ENCODE data around the gene HARS1.
A peak's percentile ranks its signal among the peaks of the same experiment; 100 is the strongest.

The HARS1 gene

DNA sequence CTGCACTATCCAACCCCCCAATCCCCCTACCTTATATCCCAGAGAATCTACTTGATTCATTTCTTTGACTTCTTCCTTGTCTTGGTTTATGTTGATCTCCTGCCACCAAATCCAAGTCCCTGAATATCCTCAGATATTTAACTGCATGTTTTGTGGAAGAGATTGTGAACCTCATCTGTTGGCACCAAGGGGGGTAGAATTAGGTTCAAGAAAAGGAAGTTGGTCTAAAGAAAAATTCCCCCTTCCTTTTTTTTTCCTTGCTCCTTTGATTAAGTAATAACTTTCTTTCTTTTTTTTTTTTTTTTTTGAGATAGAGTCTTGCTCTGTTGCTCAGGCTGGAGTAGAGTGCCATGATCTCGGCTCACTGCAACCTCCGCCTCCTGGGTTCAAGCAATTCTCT, 57.7 kb downstream of the HARS1 start:
- TF ChIP-seq, protein P1, sequence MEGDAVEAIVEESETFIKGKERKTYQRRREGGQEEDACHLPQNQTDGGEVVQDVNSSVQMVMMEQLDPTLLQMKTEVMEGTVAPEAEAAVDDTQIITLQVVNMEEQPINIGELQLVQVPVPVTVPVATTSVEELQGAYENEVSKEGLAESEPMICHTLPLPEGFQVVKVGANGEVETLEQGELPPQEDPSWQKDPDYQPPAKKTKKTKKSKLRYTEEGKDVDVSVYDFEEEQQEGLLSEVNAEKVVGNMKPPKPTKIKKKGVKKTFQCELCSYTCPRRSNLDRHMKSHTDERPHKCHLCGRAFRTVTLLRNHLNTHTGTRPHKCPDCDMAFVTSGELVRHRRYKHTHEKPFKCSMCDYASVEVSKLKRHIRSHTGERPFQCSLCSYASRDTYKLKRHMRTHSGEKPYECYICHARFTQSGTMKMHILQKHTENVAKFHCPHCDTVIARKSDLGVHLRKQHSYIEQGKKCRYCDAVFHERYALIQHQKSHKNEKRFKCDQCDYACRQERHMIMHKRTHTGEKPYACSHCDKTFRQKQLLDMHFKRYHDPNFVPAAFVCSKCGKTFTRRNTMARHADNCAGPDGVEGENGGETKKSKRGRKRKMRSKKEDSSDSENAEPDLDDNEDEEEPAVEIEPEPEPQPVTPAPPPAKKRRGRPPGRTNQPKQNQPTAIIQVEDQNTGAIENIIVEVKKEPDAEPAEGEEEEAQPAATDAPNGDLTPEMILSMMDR (conservative IDR thresholded peaks at IDR 0.05; ENCODE audit: low read depth), result no peak
- ChIA-PET POLR2A (ENCODE audit: low non-redundant PET) (no interaction called here), CTCF (no interaction called here)
- H3K27ac ChIP-seq, result peak overlapping the region; percentile 60
- DNase-seq (ENCODE audit: low spot score), result no peak

DNA sequence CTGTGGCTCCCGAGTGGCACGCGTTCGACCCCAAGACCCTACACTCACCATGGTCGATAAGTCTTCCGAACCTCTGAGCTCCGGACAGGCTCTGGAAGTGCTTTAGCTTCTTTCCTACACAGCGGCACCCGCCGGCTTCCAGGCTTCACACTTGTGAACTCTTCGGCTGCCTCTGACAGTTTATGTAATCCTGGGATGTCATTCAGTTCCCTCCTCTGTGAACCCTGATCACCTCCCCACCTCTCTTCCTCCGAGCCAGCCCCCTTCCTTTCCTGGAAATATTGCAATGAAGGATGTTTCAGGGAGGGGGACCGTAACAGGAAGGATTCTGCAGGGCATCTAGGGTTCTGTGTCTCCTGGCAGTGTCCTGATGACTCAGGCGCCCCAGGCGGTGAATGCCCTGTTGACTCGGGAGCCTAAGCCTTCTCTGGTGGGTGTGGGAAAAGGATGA, 58.1 kb downstream of the HARS1 start, which contains the start of gene CD14:
TSS of gene CD14 (minus strand) at position 155 of the 451 bp plus-strand sequence. CDS start at position 51, 104 bp downstream.
- peak within 1 kb of the TSS; percentile 60 for H3K27ac ChIP-seq
- CTCF ChIA-PET, result interaction anchor here (0.7 to 0.8 kb wide), 2 partner anchors 11 to 85 kb away, joined by 5 read pairs; partner anchors contain the start of gene EIF4EBP3
- peak; percentile 89 for DNase-seq (ENCODE audit: low spot score)
- TF ChIP-seq, protein P1 (conservative IDR thresholded peaks at IDR 0.05; ENCODE audit: low read depth), result no peak
- POLR2A ChIA-PET (ENCODE audit: low non-redundant PET), result no interaction called here

DNA sequence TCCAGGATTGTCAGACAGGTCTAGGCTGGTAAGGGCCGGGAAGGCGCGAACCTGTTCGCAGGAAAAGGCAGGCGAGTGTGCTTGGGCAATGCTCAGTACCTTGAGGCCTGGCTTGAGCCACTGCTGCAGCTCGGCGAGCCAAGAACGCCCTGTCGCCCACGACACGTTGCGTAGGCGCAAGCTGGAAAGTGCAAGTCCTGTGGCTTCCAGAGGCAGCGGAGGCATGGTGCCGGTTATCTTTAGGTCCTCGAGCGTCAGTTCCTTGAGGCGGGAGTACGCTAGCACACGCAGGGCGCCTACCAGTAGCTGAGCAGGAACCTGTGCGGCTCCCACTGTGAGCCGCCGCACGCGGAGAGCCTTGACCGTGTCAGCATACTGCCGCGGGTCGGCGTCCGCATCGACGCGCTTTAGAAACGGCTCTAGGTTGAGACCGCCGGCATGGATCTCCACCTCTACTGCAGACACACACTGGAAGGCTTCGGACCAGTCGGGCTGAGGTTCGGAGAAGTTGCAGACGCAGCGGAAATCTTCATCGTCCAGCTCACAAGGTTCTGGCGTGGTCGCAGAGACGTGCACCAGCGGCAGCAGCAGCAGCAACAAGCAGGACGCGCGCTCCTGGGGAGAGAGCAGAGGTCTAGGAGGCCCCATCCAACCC, 58.7 kb downstream of the HARS1 start:
- no peak for DNase-seq (ENCODE audit: low spot score)
- H3K27ac ChIP-seq, result peak overlapping the region; percentile 60
- ChIA-PET CTCF (interaction anchor here (0.6 to 0.8 kb wide), 3 partner anchors 12 to 411 kb away, joined by 3 to 5 read pairs (median 5); partner anchors contain the start of gene EIF4EBP3), POLR2A (ENCODE audit: low non-redundant PET) (no interaction called here)
- TF ChIP-seq, protein P1 (conservative IDR thresholded peaks at IDR 0.05; ENCODE audit: low read depth), result no peak

DNA sequence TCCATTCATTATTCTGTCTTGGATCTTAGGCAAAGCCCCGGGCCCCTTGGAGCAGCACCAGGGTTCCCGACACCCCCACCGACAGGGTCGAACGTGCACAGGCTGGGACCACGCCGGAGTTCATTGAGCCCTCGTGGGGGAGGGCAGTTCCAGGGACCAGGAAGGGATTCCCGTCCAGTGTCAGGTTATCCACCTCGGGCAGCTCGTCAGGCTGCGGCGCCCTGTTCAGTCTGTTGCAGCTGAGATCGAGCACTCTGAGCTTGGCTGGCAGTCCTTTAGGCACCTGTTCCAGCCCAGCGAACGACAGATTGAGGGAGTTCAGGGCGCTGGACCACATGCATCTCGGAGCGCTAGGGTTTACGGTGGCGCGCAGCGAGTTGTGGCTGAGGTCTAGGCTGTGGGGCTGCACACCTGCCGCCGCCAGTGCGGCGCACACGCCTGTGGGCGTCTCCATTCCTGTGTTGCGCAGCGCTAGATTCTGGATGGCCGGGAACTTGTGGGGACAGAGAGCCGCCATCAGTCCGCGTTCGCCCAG, 59.3 kb downstream of the HARS1 start:
- ChIA-PET CTCF (interaction anchor here (0.6 kb wide), 1 partner anchor 410 kb away, joined by 3 read pairs; no protein-coding TSS in a partner anchor), POLR2A (ENCODE audit: low non-redundant PET) (no interaction called here)
- peak overlapping the region; percentile 60 for H3K27ac ChIP-seq
- TF ChIP-seq, protein P1 (conservative IDR thresholded peaks at IDR 0.05; ENCODE audit: low read depth), result no peak
- DNase-seq (ENCODE audit: low spot score), result no peak

DNA sequence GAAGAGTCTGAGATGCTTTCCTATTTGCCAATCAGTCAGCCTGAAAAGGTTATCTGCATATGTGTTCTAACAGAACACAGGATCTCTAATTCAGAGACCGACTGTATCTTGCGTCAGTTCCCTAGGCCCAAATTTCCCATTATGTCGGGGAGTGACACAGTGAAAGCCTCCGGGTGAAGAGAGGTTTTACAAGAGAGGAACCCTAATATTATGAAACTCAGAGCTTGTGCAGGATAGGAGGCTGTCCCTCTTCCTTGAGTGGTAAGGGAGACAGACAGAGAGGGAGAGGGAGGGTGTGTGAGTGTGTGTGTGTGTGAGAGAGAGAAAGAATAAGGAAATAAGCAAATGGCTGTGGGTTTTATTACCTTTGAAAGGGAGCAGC, 60.1 kb downstream of the HARS1 start:
- ChIA-PET POLR2A (ENCODE audit: low non-redundant PET) (interaction anchor here (0.6 to 1.1 kb wide), 2 partner anchors 17 to 102 kb away, joined by 3 read pairs; partner anchors contain the start of gene IK), CTCF (interaction anchor here (0.8 to 1.6 kb wide), 2 partner anchors 8 to 28 kb away, joined by 3 to 7 read pairs; partner anchors contain the start of gene TMCO6)

More for the DNA sequence above, 60.1 kb downstream of the HARS1 start:
- TF ChIP-seq, protein P1 (conservative IDR thresholded peaks at IDR 0.05; ENCODE audit: low read depth), result no peak
- H3K27ac ChIP-seq, result no peak overlapping the region
- no peak for DNase-seq (ENCODE audit: low spot score)
